Measurements from ENCODE around the gene KBTBD12. TPM values are rescaled to one million over a fixed set of nuclear protein-coding genes. Genes with fewer than 3 reads are reported as not detected.

The KBTBD12 gene
- total and polyA plus RNA-seq, 2 of the 13 experiments (the other 11 are each of a cell fraction or from before 2014, with no cell fraction given) = not detected

DNA sequence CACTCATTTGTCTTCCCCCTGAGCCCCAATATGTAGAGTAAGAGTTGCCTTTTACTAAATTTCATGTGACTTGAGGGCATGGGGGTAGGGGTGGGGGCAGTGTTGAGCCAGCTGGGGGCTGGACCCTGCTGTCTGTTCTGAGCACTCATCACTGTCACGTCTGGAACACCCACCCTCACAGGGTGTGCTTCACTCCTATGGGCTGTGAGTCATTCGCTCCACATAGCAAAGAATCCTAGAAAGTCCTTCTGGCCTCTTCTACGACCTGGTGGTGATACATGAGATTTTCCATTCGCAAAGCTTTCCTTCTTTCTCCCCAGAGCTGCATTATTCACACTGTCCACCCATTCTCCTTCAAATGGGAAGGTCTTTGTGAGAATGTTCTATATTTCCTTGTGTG is 49.1 kb upstream of the KBTBD12 start:
- CTCF ChIA-PET (ENCODE audit: low intra/inter-chr PET ratio, low total read pairs) = no interaction called here

DNA sequence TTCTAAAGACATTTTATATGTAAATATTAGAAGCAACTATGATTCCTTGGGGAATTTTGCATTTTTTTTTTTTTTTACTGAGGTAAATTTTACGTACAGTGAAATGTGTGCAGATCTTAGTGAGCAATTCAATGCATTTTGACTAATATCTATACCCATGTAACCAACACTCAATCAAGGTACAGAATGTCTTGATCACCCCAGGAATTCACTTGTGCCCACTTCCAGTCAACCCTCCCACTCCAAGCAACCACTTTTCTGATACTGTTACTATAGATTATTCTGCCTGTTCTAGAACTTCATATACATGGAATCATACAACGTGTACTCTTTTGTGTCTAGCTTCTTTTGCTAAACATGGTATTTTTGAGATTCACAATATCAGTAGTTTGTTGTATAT is 47.6 kb upstream of the KBTBD12 start:
- ChIA-PET CTCF (ENCODE audit: low intra/inter-chr PET ratio, low total read pairs) (no interaction called here), POLR2A (no interaction called here)
- no peaks in the 10 kb centered on the region for H3K9me3 ChIP-seq (ENCODE audit: low read length)
- BruUV-seq (replicated peaks) = no TSS peak
- no peaks in the 10 kb centered on the region for H3K4me1 ChIP-seq (ENCODE audit: insufficient read depth, low read length)
- 36% methylated on average over 2 of the region's 2 CpGs for WGBS (ENCODE audit: low lambda C conversion rate)
- H3K79me2 ChIP-seq (ENCODE audit: insufficient read depth, low read length) = no peaks in the 10 kb centered on the region
- H3K4me3 ChIP-seq (replicated peaks in 1 of 3; ENCODE audit: insufficient read depth in 1 of 3, low read depth in 2 of 3, low read length in 3 of 3) = no peak overlapping the region
- H3K27me3 ChIP-seq (ENCODE audit: control insufficient read depth in 1 of 2, insufficient read depth in 2 of 2, low read length in 2 of 2) = peaks cover 0 to 2% of the 10 kb centered on the region in 2 experiments; a peak in 2 of 5 replicates
- H2AFZ ChIP-seq (ENCODE audit: low read length) = no peak overlapping the region
- DNase-seq (ENCODE audit: low spot score) (no peak), ATAC-seq (no peak), FAIRE-seq (no peak)
- intact Hi-C loops (cut with micrococcal nuclease; ENCODE audit: unreplicated experiment) = no loop called here
- no peaks in the 10 kb centered on the region for H4K20me1 ChIP-seq (ENCODE audit: insufficient read depth, low read length)
- in situ Hi-C loops (cut with HindIII; ENCODE audit: extremely low pct_ligation_motif_present, low pct_unique_long_range_greater_than_20kb) = no loop called here
- H3K4me2 ChIP-seq (ENCODE audit: low read depth, low read length) = no peak overlapping the region
- no peaks in the 10 kb centered on the region for H3K36me3 ChIP-seq (replicated peaks in 1 of 2; ENCODE audit: control insufficient read depth in 1 of 2, insufficient read depth in 2 of 2, low read length in 2 of 2)
- H3K27ac ChIP-seq (ENCODE audit: extremely low read length, insufficient read depth, low read length) = no peak overlapping the region
- H3K9ac ChIP-seq (ENCODE audit: insufficient read depth, low read depth, low read length) = no peak overlapping the region
- TF ChIP-seq, protein P1, sequence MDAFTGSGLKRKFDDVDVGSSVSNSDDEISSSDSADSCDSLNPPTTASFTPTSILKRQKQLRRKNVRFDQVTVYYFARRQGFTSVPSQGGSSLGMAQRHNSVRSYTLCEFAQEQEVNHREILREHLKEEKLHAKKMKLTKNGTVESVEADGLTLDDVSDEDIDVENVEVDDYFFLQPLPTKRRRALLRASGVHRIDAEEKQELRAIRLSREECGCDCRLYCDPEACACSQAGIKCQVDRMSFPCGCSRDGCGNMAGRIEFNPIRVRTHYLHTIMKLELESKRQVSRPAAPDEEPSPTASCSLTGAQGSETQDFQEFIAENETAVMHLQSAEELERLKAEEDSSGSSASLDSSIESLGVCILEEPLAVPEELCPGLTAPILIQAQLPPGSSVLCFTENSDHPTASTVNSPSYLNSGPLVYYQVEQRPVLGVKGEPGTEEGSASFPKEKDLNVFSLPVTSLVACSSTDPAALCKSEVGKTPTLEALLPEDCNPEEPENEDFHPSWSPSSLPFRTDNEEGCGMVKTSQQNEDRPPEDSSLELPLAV (CRISPR knock-in tag; conservative IDR thresholded peaks at IDR 0.05; ENCODE audit: low read depth) = no peak
- TF ChIP-seq ZNF709 (CRISPR knock-in tag; IDR thresholded peaks at IDR 0.05) (no peak), SMAD1 (CRISPR knock-in tag; IDR thresholded peaks at IDR 0.05; ENCODE audit: borderline replicate concordance, low read depth) (no peak), PRMT3 (CRISPR knock-in tag; IDR thresholded peaks at IDR 0.05; ENCODE audit: borderline replicate concordance, low read depth) (no peak), MBD4 (IDR thresholded peaks at IDR 0.05; ENCODE audit: borderline replicate concordance, low read length) (no peak), FOXK2 (IDR thresholded peaks at IDR 0.05) (no peak), ZNF567 (CRISPR knock-in tag; IDR thresholded peaks at IDR 0.05; ENCODE audit: borderline replicate concordance) (no peak), ZNF282 (IDR thresholded peaks at IDR 0.05; ENCODE audit: partially characterized antibody) (no peak), THAP11 (CRISPR knock-in tag; IDR thresholded peaks at IDR 0.05) (no peak), ZFYVE20 (CRISPR knock-in tag; IDR thresholded peaks at IDR 0.05; ENCODE audit: borderline replicate concordance, low read depth) (no peak), NFIB (CRISPR knock-in tag; IDR thresholded peaks at IDR 0.05; ENCODE audit: borderline replicate concordance) (no peak)
- TF ChIP-seq, protein P2, sequence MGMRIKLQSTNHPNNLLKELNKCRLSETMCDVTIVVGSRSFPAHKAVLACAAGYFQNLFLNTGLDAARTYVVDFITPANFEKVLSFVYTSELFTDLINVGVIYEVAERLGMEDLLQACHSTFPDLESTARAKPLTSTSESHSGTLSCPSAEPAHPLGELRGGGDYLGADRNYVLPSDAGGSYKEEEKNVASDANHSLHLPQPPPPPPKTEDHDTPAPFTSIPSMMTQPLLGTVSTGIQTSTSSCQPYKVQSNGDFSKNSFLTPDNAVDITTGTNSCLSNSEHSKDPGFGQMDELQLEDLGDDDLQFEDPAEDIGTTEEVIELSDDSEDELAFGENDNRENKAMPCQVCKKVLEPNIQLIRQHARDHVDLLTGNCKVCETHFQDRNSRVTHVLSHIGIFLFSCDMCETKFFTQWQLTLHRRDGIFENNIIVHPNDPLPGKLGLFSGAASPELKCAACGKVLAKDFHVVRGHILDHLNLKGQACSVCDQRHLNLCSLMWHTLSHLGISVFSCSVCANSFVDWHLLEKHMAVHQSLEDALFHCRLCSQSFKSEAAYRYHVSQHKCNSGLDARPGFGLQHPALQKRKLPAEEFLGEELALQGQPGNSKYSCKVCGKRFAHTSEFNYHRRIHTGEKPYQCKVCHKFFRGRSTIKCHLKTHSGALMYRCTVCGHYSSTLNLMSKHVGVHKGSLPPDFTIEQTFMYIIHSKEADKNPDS (CRISPR knock-in tag; IDR thresholded peaks at IDR 0.05) = no peak
- TF ChIP-seq, protein P3, sequence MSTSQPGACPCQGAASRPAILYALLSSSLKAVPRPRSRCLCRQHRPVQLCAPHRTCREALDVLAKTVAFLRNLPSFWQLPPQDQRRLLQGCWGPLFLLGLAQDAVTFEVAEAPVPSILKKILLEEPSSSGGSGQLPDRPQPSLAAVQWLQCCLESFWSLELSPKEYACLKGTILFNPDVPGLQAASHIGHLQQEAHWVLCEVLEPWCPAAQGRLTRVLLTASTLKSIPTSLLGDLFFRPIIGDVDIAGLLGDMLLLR (CRISPR knock-in tag; IDR thresholded peaks at IDR 0.05) = no peak

More for the DNA sequence above, 49.1 kb upstream of the KBTBD12 start:
- intact Hi-C loops (cut with micrococcal nuclease; ENCODE audit: unreplicated experiment) (no loop called here), in situ Hi-C loops (cut with HindIII; ENCODE audit: extremely low pct_ligation_motif_present, low pct_unique_long_range_greater_than_20kb) (no loop called here)
- Histone ChIP-seq H3K27ac (ENCODE audit: extremely low read length, insufficient read depth, low read length) (no peak overlapping the region), H3K9ac (ENCODE audit: insufficient read depth, low read depth, low read length) (no peak overlapping the region), H3K79me2 (ENCODE audit: insufficient read depth, low read length) (no peaks in the 10 kb centered on the region), H3K4me3 (replicated peaks in 1 of 3; ENCODE audit: insufficient read depth in 1 of 3, low read depth in 2 of 3, low read length in 3 of 3) (no peak overlapping the region), H2AFZ (ENCODE audit: low read length) (no peak overlapping the region), H3K36me3 (replicated peaks in 1 of 2; ENCODE audit: control insufficient read depth in 1 of 2, insufficient read depth in 2 of 2, low read length in 2 of 2) (no peaks in the 10 kb centered on the region), H3K27me3 (ENCODE audit: control insufficient read depth in 1 of 2, insufficient read depth in 2 of 2, low read length in 2 of 2) (no peaks in the 10 kb centered on the region; a peak in 1 of 5 replicates), H3K4me1 (ENCODE audit: insufficient read depth, low read length) (no peaks in the 10 kb centered on the region), H4K20me1 (ENCODE audit: insufficient read depth, low read length) (no peaks in the 10 kb centered on the region), H3K4me2 (ENCODE audit: low read depth, low read length) (no peak overlapping the region), H3K9me3 (ENCODE audit: low read length) (no peaks in the 10 kb centered on the region)
- DNase-seq (ENCODE audit: low spot score) = no peak
- ATAC-seq = no peak
- WGBS (ENCODE audit: low lambda C conversion rate) = 21% methylated on average over 4 of the region's 4 CpGs
- TF ChIP-seq EED (CRISPR knock-in tag; IDR thresholded peaks at IDR 0.05) = no peak
- TF ChIP-seq, protein P4, sequence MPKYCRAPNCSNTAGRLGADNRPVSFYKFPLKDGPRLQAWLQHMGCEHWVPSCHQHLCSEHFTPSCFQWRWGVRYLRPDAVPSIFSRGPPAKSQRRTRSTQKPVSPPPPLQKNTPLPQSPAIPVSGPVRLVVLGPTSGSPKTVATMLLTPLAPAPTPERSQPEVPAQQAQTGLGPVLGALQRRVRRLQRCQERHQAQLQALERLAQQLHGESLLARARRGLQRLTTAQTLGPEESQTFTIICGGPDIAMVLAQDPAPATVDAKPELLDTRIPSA (CRISPR knock-in tag; IDR thresholded peaks at IDR 0.05; ENCODE audit: borderline replicate concordance) = no peak
- no peak for TF ChIP-seq ZNF3 (CRISPR knock-in tag; IDR thresholded peaks at IDR 0.05)
- no TSS peak for BruUV-seq (replicated peaks)
- POLR2A ChIA-PET = no interaction called here
- FAIRE-seq = no peak

Measured in HepG2 (cell line).